SK-N-SH treated with all-trans-retinoic acid at 6 μM for 48 hours (cell line): ENCODE results near the gene SPG11.
"Not testable (repeated sequence)": the region's sequence is repeated elsewhere in the genome, so short reads cannot be mapped to it uniquely, and the experiment has no call there.

Source experiments
- ATAC-seq: fragments of 200-7000 bp; cut with Tn5 transposase; 3 replicates; pipeline ENCODE4 v1.9.1; 2020; ENCODE audit warnings: mild to moderate bottlenecking, moderate library complexity
- ARNTL ChIP-seq: fragments of 450-650 bp; formaldehyde crosslinking; IDR thresholded peaks from 2 replicates; pipeline ENCODE4 v1.5.0; 2020; ENCODE audit warnings: low read depth, mild to moderate bottlenecking, moderate library complexity, borderline replicate concordance
- BACH2 ChIP-seq: fragments of 250-450 bp; sonication (Bioruptor Pico); IDR thresholded peaks from 2 replicates; pipeline ENCODE4 v1.9.0; 2021; ENCODE audit warnings: mild to moderate bottlenecking, borderline replicate concordance
- CSDC2 ChIP-seq: fragments of 250-450 bp; sonication (Bioruptor Pico); IDR thresholded peaks from 2 replicates; pipeline ENCODE4 v1.5.0; 2020; ENCODE audit warnings: mild to moderate bottlenecking, moderate library complexity
- ESRRG ChIP-seq: fragments of 250-450 bp; sonication (Bioruptor Pico); IDR thresholded peaks from 2 replicates; pipeline ENCODE4 v1.6.1; 2021; ENCODE audit warnings: mild to moderate bottlenecking
- GLIS3 ChIP-seq: fragments of 250-450 bp; sonication (Bioruptor Pico); IDR thresholded peaks from 2 replicates; pipeline ENCODE4 v1.5.0; 2020; ENCODE audit warnings: mild to moderate bottlenecking, moderate library complexity
- ISL1 ChIP-seq: fragments of 250-450 bp; sonication (Bioruptor Pico); IDR thresholded peaks from 2 replicates; pipeline ENCODE4 v2.1.2; 2022; ENCODE audit warnings: mild to moderate bottlenecking, moderate library complexity
- OSR1 ChIP-seq: fragments of 250-450 bp; sonication (Bioruptor Pico); IDR thresholded peaks from 2 replicates; pipeline ENCODE4 v1.8.0; 2022; ENCODE audit warnings: moderate library complexity, mild to moderate bottlenecking, inconsistent platforms
- PATZ1 ChIP-seq: fragments of 250-450 bp; sonication (Bioruptor Pico); IDR thresholded peaks from 2 replicates; pipeline ENCODE4 v1.8.0; 2020; ENCODE audit warnings: mild to moderate bottlenecking, moderate library complexity, borderline replicate concordance
- PPARA ChIP-seq: fragments of 250-450 bp; sonication (Bioruptor Pico); IDR thresholded peaks from 2 replicates; pipeline ENCODE4 v1.5.0; 2020; ENCODE audit warnings: mild to moderate bottlenecking, borderline replicate concordance
- RARB ChIP-seq: fragments of 250-450 bp; sonication (Bioruptor Pico); IDR thresholded peaks from 2 replicates; pipeline ENCODE4 v1.8.0; 2021; ENCODE audit warnings: mild to moderate bottlenecking, moderate library complexity
- SNAI2 ChIP-seq: fragments of 250-450 bp; sonication (Bioruptor Pico); IDR thresholded peaks from 2 replicates; pipeline ENCODE4 v1.5.0; 2020; ENCODE audit warnings: mild to moderate bottlenecking, moderate library complexity
- TCF4 ChIP-seq: fragments of 250-450 bp; sonication (Bioruptor Pico); IDR thresholded peaks from 2 replicates; pipeline ENCODE4 v1.8.0; 2021; ENCODE audit warnings: mild to moderate bottlenecking, moderate library complexity, borderline replicate concordance
- TOX ChIP-seq: fragments of 250-450 bp; sonication (Bioruptor Pico); IDR thresholded peaks from 2 replicates; pipeline ENCODE4 v1.8.0; 2021; ENCODE audit warnings: mild to moderate bottlenecking, moderate library complexity, borderline replicate concordance
- TSHZ2 ChIP-seq: fragments of 250-450 bp; sonication (Bioruptor Pico); IDR thresholded peaks from 2 replicates; pipeline ENCODE4 v1.5.0; 2020; ENCODE audit warnings: mild to moderate bottlenecking, moderate library complexity
- ZC3H10 ChIP-seq: fragments of 250-450 bp; sonication (Bioruptor Pico); IDR thresholded peaks from 2 replicates; pipeline ENCODE4 v1.5.1; 2021; ENCODE audit warnings: mild to moderate bottlenecking, moderate library complexity
- ZFP3 ChIP-seq: fragments of 250-450 bp; sonication (Bioruptor Pico); IDR thresholded peaks from 2 replicates; pipeline ENCODE4 v1.5.0; 2020; ENCODE audit warnings: mild to moderate bottlenecking, moderate library complexity
- ZNF565 ChIP-seq: fragments of 450-650 bp; formaldehyde crosslinking; conservative IDR thresholded peaks from 2 replicates; pipeline ENCODE4 v1.5.0; 2020; ENCODE audit warnings: low read depth, mild to moderate bottlenecking, moderate library complexity
- ZNF70 ChIP-seq: fragments of 450-650 bp; formaldehyde crosslinking; IDR thresholded peaks from 2 replicates; pipeline ENCODE4 v1.5.0; 2020; ENCODE audit warnings: mild to moderate bottlenecking, moderate library complexity
- ZNF8 ChIP-seq: fragments of 450-650 bp; formaldehyde crosslinking; IDR thresholded peaks from 2 replicates; pipeline ENCODE4 v1.5.0; 2020; ENCODE audit warnings: mild to moderate bottlenecking, moderate library complexity
- TF ChIP-seq, protein P1 (sequence below): fragments of 250-450 bp; sonication (Bioruptor Pico); IDR thresholded peaks from 2 replicates; pipeline ENCODE4 v1.5.1; 2020; ENCODE audit warnings: low read depth, mild to moderate bottlenecking, moderate library complexity
- TF ChIP-seq, protein P2 (sequence below): fragments of 250-450 bp; sonication (Bioruptor Pico); IDR thresholded peaks from 2 replicates; pipeline ENCODE4 v1.8.0; 2021; ENCODE audit warnings: low read depth, mild to moderate bottlenecking, moderate library complexity, borderline replicate concordance
- TF ChIP-seq, protein P3 (sequence below): fragments of 250-450 bp; sonication (Bioruptor Pico); IDR thresholded peaks from 2 replicates; pipeline ENCODE4 v1.5.1; 2021; ENCODE audit warnings: mild to moderate bottlenecking, moderate library complexity

SPG11 gene

GRCh38 chr15:44535092-44535491, 128.4 kb downstream of the SPG11 start:
- no peak for TF ChIP-seq ZNF8 (CRISPR knock-in tag)
- TF ChIP-seq, protein P1, sequence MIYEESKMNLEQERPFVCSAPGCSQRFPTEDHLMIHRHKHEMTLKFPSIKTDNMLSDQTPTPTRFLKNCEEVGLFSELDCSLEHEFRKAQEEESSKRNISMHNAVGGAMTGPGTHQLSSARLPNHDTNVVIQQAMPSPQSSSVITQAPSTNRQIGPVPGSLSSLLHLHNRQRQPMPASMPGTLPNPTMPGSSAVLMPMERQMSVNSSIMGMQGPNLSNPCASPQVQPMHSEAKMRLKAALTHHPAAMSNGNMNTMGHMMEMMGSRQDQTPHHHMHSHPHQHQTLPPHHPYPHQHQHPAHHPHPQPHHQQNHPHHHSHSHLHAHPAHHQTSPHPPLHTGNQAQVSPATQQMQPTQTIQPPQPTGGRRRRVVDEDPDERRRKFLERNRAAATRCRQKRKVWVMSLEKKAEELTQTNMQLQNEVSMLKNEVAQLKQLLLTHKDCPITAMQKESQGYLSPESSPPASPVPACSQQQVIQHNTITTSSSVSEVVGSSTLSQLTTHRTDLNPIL (CRISPR knock-in tag), result no peak
- no peak for TF ChIP-seq ZC3H10
- TF ChIP-seq CSDC2 (CRISPR knock-in tag), result no peak
- TF ChIP-seq ZFP3 (CRISPR knock-in tag), result no peak
- no peak for ATAC-seq

DNA sequence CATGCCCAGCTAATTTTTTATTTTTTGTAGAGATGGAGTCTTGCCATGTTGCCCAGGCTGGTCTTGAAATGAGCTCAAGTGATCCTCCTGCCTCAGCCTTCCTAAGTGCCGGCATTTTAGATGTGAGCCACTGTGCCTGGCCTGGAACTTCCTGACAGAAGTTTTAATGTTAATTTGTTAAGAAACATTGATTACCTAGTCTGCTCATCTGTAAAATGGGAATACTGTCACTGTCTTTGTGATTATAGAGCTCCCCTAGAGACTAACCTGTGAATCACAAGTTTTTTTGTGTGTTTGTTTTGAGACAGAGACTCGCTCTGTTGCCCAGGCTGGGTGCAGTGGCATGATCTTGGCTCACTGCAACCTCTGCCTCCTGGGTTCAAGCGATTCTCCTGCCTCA, 130.8 kb downstream of the SPG11 start:
- ATAC-seq, result no peak
- TF ChIP-seq ISL1 (CRISPR knock-in tag), result no peak
- TF ChIP-seq PATZ1 (CRISPR knock-in tag), result no peak
- no peak for TF ChIP-seq TSHZ2 (CRISPR knock-in tag)
- no peak for TF ChIP-seq ZNF565 (CRISPR knock-in tag)
- TF ChIP-seq ZC3H10, result no peak

- ATAC-seq, result not testable (repeated sequence)
These were observed 131.2 kb downstream of the SPG11 start for GRCh38 chr15:44532275-44532674.

DNA sequence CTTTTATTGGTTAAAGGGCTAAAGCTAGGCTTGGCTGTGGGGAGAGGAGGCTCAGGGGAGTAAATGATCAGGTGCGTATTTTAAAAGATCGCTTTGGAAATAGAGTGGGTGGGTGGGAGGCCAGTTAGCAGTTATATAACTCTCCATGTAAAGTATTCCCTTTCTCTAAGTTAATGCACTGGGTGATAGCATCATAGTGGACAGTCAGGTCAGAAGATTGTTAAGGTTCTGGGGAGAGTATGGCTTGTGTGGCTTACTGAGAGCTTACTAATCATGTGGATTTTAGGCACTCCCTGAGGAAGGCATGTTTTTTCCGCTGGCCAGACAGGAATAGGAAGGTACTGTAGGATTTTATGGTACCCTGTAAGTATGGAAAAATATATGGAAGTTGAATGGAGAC, 132.8 kb downstream of the SPG11 start:
- ATAC-seq, result peak; percentile 38
- TF ChIP-seq, protein P1 (CRISPR knock-in tag), result no peak
- no peak for TF ChIP-seq ZC3H10
- no peak for TF ChIP-seq ZNF70 (CRISPR knock-in tag)
- no peak for TF ChIP-seq TSHZ2 (CRISPR knock-in tag)
- TF ChIP-seq BACH2 (CRISPR knock-in tag), result no peak
- TF ChIP-seq GLIS3 (CRISPR knock-in tag), result no peak
- no peak for TF ChIP-seq TCF4 (CRISPR knock-in tag)
- TF ChIP-seq PATZ1 (CRISPR knock-in tag), result no peak
- TF ChIP-seq OSR1 (CRISPR knock-in tag), result no peak
- no peak for TF ChIP-seq ZNF8 (CRISPR knock-in tag)
- TF ChIP-seq RARB, result no peak
- TF ChIP-seq, protein P2, sequence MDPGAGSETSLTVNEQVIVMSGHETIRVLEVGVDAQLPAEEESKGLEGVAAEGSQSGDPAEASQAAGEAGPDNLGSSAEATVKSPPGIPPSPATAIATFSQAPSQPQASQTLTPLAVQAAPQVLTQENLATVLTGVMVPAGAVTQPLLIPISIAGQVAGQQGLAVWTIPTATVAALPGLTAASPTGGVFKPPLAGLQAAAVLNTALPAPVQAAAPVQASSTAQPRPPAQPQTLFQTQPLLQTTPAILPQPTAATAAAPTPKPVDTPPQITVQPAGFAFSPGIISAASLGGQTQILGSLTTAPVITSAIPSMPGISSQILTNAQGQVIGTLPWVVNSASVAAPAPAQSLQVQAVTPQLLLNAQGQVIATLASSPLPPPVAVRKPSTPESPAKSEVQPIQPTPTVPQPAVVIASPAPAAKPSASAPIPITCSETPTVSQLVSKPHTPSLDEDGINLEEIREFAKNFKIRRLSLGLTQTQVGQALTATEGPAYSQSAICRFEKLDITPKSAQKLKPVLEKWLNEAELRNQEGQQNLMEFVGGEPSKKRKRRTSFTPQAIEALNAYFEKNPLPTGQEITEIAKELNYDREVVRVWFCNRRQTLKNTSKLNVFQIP (CRISPR knock-in tag), result no peak
- no peak for TF ChIP-seq ARNTL (CRISPR knock-in tag)
- no peak for TF ChIP-seq TOX (CRISPR knock-in tag)
- TF ChIP-seq SNAI2 (CRISPR knock-in tag), result no peak
- TF ChIP-seq, protein P3, sequence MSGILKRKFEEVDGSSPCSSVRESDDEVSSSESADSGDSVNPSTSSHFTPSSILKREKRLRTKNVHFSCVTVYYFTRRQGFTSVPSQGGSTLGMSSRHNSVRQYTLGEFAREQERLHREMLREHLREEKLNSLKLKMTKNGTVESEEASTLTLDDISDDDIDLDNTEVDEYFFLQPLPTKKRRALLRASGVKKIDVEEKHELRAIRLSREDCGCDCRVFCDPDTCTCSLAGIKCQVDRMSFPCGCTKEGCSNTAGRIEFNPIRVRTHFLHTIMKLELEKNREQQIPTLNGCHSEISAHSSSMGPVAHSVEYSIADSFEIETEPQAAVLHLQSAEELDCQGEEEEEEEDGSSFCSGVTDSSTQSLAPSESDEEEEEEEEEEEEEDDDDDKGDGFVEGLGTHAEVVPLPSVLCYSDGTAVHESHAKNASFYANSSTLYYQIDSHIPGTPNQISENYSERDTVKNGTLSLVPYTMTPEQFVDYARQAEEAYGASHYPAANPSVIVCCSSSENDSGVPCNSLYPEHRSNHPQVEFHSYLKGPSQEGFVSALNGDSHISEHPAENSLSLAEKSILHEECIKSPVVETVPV, result no peak
- no peak for TF ChIP-seq PPARA (CRISPR knock-in tag)
- TF ChIP-seq ESRRG (CRISPR knock-in tag), result no peak
